Measurements from ENCODE around the gene KMT2D.

Gene KMT2D

GRCh38 chr12:49091836-49092085 lies 31.2 kb upstream of the KMT2D start:
- H3K79me2 ChIP-seq (ENCODE audit: insufficient read depth, low read length): no peaks in the 10 kb centered on the region
- no peak overlapping the region for H2AFZ ChIP-seq (ENCODE audit: low read length)
- H4K20me1 ChIP-seq (ENCODE audit: insufficient read depth, low read length, poor library complexity, severe bottlenecking): no peaks in the 10 kb centered on the region
- H3K36me3 ChIP-seq (ENCODE audit: insufficient read depth, low read length): no peaks in the 10 kb centered on the region
- no peak overlapping the region for H3K9ac ChIP-seq (ENCODE audit: low read depth, low read length, poor library complexity, severe bottlenecking)
- no peak overlapping the region for H3K4me3 ChIP-seq (ENCODE audit: low read length, poor library complexity, severe bottlenecking)
- peak overlapping the region; percentile 25 for H3K4me2 ChIP-seq (ENCODE audit: low read depth, low read length, poor library complexity, severe bottlenecking)
- H3K27me3 ChIP-seq (ENCODE audit: insufficient read depth, low read length, poor library complexity, severe bottlenecking): no peaks in the 10 kb centered on the region
- H3K9me3 ChIP-seq (ENCODE audit: insufficient read depth, low read depth, low read length): no peaks in the 10 kb centered on the region
- no peaks in the 10 kb centered on the region for H3F3A ChIP-seq (ENCODE audit: low read depth)
- H3K4me1 ChIP-seq (ENCODE audit: insufficient read depth, low read length, poor library complexity, severe bottlenecking): peaks cover 24% of the 10 kb centered on the region
- TF ChIP-seq CTCF (conservative IDR thresholded peaks at IDR 0.05; ENCODE audit: low read length) (no peak), EZH2phosphoT487 (IDR thresholded peaks at IDR 0.05; ENCODE audit: borderline replicate concordance) (no peak)
- no peaks in the 10 kb centered on the region for H3K9me2 ChIP-seq (replicated peaks; ENCODE audit: low read depth, low read length)

- no peak for TF ChIP-seq CTCF (conservative IDR thresholded peaks at IDR 0.05; ENCODE audit: low read length)
- no peak overlapping the region for H3K4me3 ChIP-seq (ENCODE audit: low read length, poor library complexity, severe bottlenecking)
- no peaks in the 10 kb centered on the region for H3K27me3 ChIP-seq (ENCODE audit: insufficient read depth, low read length, poor library complexity, severe bottlenecking)
- H3F3A ChIP-seq (ENCODE audit: low read depth): no peaks in the 10 kb centered on the region
- no peaks in the 10 kb centered on the region for H3K36me3 ChIP-seq (ENCODE audit: insufficient read depth, low read length)
- peaks cover 24% of the 10 kb centered on the region for H3K4me1 ChIP-seq (ENCODE audit: insufficient read depth, low read length, poor library complexity, severe bottlenecking)
- no peaks in the 10 kb centered on the region for H3K9me3 ChIP-seq (ENCODE audit: insufficient read depth, low read depth, low read length)
- H3K4me2 ChIP-seq (ENCODE audit: low read depth, low read length, poor library complexity, severe bottlenecking): no peak overlapping the region
- H2AFZ ChIP-seq (ENCODE audit: low read length): no peak overlapping the region
- no peaks in the 10 kb centered on the region for H4K20me1 ChIP-seq (ENCODE audit: insufficient read depth, low read length, poor library complexity, severe bottlenecking)
- H3K9ac ChIP-seq (ENCODE audit: low read depth, low read length, poor library complexity, severe bottlenecking): no peak overlapping the region
- no peaks in the 10 kb centered on the region for H3K9me2 ChIP-seq (replicated peaks; ENCODE audit: low read depth, low read length)
- no peaks in the 10 kb centered on the region for H3K79me2 ChIP-seq (ENCODE audit: insufficient read depth, low read length)
Measured at GRCh38 chr12:49091056-49091835, 30.7 kb upstream of the KMT2D start.

DNA sequence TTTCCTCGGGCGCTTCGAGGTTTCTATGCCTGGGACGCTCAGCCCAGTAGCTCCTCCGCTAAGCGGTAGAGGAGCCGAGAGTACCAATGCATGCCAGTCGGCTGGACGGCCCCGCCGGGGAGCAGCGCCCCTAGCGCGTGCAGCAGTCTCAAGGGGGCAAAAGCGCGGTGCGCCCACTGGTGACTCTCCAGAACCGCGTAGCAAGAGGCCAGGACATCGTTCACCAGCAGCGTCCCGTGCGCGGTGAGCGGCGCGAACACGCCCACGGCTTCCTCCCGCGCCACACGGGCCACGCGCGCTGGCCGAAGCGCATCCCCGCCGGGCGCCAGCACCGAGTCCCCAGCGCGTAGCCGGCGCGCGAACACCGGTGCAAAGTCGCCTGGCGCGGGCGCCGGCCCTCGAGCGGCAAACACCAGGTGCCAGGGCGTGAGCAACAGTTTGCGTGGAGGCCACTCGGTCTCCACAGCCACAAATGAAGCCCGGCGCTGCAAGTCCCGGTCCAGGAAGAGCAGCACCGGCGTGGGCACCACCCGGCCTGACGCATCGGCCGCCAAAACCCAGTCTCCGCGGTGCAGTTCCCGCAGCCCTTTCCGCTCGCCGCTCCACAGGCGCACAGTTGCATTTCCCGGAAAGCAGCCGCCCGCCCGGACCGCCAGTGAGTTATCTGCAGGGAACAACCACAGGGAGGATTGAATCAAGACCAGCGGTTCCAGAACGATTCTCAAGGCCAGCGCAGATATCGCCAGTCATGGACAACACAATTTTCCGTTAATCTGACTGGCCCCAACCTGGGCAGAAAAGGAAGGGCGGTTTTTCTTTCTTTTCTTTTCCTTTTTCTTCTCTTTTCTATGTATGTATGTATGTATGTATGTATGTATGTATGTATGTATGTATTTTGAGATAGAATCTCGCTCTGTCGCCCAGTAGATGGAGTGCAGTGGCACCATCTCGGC lies 29.5 kb upstream of the KMT2D start:
- Histone ChIP-seq H4K20me1 (ENCODE audit: insufficient read depth, low read length, poor library complexity, severe bottlenecking) (no peaks in the 10 kb centered on the region), H3K9ac (ENCODE audit: low read depth, low read length, poor library complexity, severe bottlenecking) (no peak overlapping the region), H3K79me2 (ENCODE audit: insufficient read depth, low read length) (no peaks in the 10 kb centered on the region), H3K9me2 (replicated peaks; ENCODE audit: low read depth, low read length) (no peaks in the 10 kb centered on the region), H3K4me1 (ENCODE audit: insufficient read depth, low read length, poor library complexity, severe bottlenecking) (peaks cover 24% of the 10 kb centered on the region), H3K4me2 (ENCODE audit: low read depth, low read length, poor library complexity, severe bottlenecking) (peak overlapping the region; percentile 72), H3K36me3 (ENCODE audit: insufficient read depth, low read length) (no peaks in the 10 kb centered on the region), H3K9me3 (ENCODE audit: insufficient read depth, low read depth, low read length) (no peaks in the 10 kb centered on the region), H3F3A (ENCODE audit: low read depth) (no peaks in the 10 kb centered on the region), H3K4me3 (ENCODE audit: low read length, poor library complexity, severe bottlenecking) (peak overlapping the region; percentile 66), H3K27me3 (ENCODE audit: insufficient read depth, low read length, poor library complexity, severe bottlenecking) (no peaks in the 10 kb centered on the region), H2AFZ (ENCODE audit: low read length) (peak overlapping the region; percentile 72)
- no peak for TF ChIP-seq EZH2phosphoT487 (IDR thresholded peaks at IDR 0.05; ENCODE audit: borderline replicate concordance)
- TF ChIP-seq CTCF (conservative IDR thresholded peaks at IDR 0.05; ENCODE audit: low read length): peak; percentile 62

Data from Loucy (cell line).